OCI-LY7 (cell line): Measurements from ENCODE around the gene TBC1D8.

ENCODE experiments used
- EZH2phosphoT487 ChIP-seq: fragments of 200-600 bp; sonication (generic); IDR thresholded peaks from 2 replicates; pipeline ENCODE4 v1.6.1; 2018; ENCODE audit warnings: low read depth, borderline replicate concordance, mild to moderate bottlenecking, mixed run types, antibody characterized with exemption, low read length, moderate library complexity, mixed read lengths
- TF ChIP-seq, protein P1 (sequence below): fragments of 200-600 bp; sonication (generic); conservative IDR thresholded peaks from 2 replicates; pipeline ENCODE4 v1.5.1; 2014; ENCODE audit warnings: mild to moderate bottlenecking, antibody characterized with exemption, low read length, moderate library complexity, mixed read lengths

- TF ChIP-seq, protein P1, sequence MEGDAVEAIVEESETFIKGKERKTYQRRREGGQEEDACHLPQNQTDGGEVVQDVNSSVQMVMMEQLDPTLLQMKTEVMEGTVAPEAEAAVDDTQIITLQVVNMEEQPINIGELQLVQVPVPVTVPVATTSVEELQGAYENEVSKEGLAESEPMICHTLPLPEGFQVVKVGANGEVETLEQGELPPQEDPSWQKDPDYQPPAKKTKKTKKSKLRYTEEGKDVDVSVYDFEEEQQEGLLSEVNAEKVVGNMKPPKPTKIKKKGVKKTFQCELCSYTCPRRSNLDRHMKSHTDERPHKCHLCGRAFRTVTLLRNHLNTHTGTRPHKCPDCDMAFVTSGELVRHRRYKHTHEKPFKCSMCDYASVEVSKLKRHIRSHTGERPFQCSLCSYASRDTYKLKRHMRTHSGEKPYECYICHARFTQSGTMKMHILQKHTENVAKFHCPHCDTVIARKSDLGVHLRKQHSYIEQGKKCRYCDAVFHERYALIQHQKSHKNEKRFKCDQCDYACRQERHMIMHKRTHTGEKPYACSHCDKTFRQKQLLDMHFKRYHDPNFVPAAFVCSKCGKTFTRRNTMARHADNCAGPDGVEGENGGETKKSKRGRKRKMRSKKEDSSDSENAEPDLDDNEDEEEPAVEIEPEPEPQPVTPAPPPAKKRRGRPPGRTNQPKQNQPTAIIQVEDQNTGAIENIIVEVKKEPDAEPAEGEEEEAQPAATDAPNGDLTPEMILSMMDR, result no peak
- no peak for TF ChIP-seq EZH2phosphoT487
Measured at GRCh38 chr2:101147971-101148370, 3.2 kb downstream of the TBC1D8 start.
